PC-9 (cell line): ENCODE results near the gene ZACN. TPM values are rescaled to one million over a fixed set of nuclear protein-coding genes. Genes with fewer than 3 reads are reported as not detected.

ENCODE experiments used
- BruUV-seq: library from RNA; stranded (reverse); fragments of 400-500 nt; replicated peaks from 2 replicates; lab custom pipeline; 2021; lab: Mats Ljungman, UMichigan
- CTCF ChIA-PET: fragments of 300-600 bp; sonication (Branson Sonifier 250); formaldehyde crosslinking; loops from one replicate; lab custom pipeline; 2022; ENCODE audit warnings: antibody characterized with exemption; lab: Charles Lee
- POLR2A ChIA-PET: fragments of 300-600 bp; sonication (Branson Sonifier 250); formaldehyde crosslinking; loops from one replicate; lab custom pipeline; 2022; ENCODE audit warnings: antibody characterized with exemption; ENCODE audit not compliant: unreplicated experiment; lab: Charles Lee
- DNase-seq, 2 experiments: peaks; one replicate each; pipeline versions ENCODE4 v3.0.0 to v3.0.0-alpha.2; 2015 to 2022; ENCODE audit warnings: mixed read lengths in 1 of 2
- H2AFZ ChIP-seq: fragments of 200-600 bp; sonication (generic); 2 replicates; pipeline ENCODE4 v1.8.1; 2017; ENCODE audit warnings: antibody characterized with exemption
- H3F3A ChIP-seq: fragments of 200-600 bp; sonication (generic); 2 replicates; pipeline ENCODE4 v1.8.1; 2017; ENCODE audit warnings: antibody characterized with exemption, mild to moderate bottlenecking, low read depth; ENCODE audit not compliant: insufficient read depth
- H3K27ac ChIP-seq: fragments of 200-600 bp; sonication (generic); 2 replicates; pipeline ENCODE4 v1.6.1; 2016; ENCODE audit warnings: mixed run types
- H3K27me3 ChIP-seq: fragments of 200-600 bp; sonication (generic); 2 replicates; pipeline ENCODE4 v1.6.1; 2016; ENCODE audit warnings: low read depth, mixed run types; ENCODE audit not compliant: insufficient read depth
- H3K36me3 ChIP-seq: fragments of 200-600 bp; sonication (generic); 2 replicates; pipeline ENCODE4 v1.6.1; 2016; ENCODE audit warnings: low read depth, mixed run types
- H3K4me1 ChIP-seq: fragments of 200-600 bp; sonication (generic); replicated peaks from 2 replicates; pipeline ENCODE4 v1.6.1; 2016; ENCODE audit warnings: mixed run types; ENCODE audit not compliant: insufficient read depth
- H3K4me2 ChIP-seq: fragments of 200-600 bp; sonication (generic); 2 replicates; pipeline ENCODE4 v1.6.1; 2017; ENCODE audit warnings: mixed run types
- H3K4me3 ChIP-seq: fragments of 200-600 bp; sonication (generic); 2 replicates; pipeline ENCODE4 v1.6.1; 2016; ENCODE audit warnings: mixed run types
- H3K79me2 ChIP-seq: fragments of 200-600 bp; sonication (generic); 2 replicates; pipeline ENCODE4 v1.6.1; 2017; ENCODE audit warnings: low read depth, mixed run types
- H3K9me2 ChIP-seq: fragments of 200-600 bp; sonication (generic); 2 replicates; pipeline ENCODE4 v1.8.1; 2017; ENCODE audit warnings: mild to moderate bottlenecking; ENCODE audit not compliant: insufficient read depth
- H3K9me3 ChIP-seq: fragments of 200-600 bp; sonication (generic); 2 replicates; pipeline ENCODE4 v1.8.1; 2016; ENCODE audit warnings: low read depth; ENCODE audit not compliant: insufficient read depth
- H4K20me1 ChIP-seq: fragments of 200-600 bp; sonication (generic); 2 replicates; pipeline ENCODE4 v1.8.1; 2017; ENCODE audit not compliant: insufficient read depth
- EZH2 ChIP-seq: fragments of 200-600 bp; sonication (generic); IDR thresholded peaks from 2 replicates; pipeline ENCODE4 v1.8.0; 2017; ENCODE audit warnings: antibody characterized with exemption, low read depth
- intact Hi-C: fragments of 100-400 bp; cut with micrococcal nuclease; formaldehyde crosslinking; loops from one replicate; pipeline ENCODE4 v1.10.0; 2022; ENCODE audit not compliant: unreplicated experiment
- total RNA-seq: library from RNA; stranded (reverse); gene quantifications from 2 replicates; pipeline ENCODE4 v1.2.3, GENCODE V29; 2021
- TF ChIP-seq, protein P1 (sequence below): fragments of 200-600 bp; sonication (generic); conservative IDR thresholded peaks from 2 replicates; pipeline ENCODE4 v1.6.1; 2017; ENCODE audit warnings: mixed run types, antibody characterized with exemption, mild to moderate bottlenecking, moderate library complexity

The ZACN gene
- total RNA-seq, 1 experiment from 2014 or later: not detected

DNA sequence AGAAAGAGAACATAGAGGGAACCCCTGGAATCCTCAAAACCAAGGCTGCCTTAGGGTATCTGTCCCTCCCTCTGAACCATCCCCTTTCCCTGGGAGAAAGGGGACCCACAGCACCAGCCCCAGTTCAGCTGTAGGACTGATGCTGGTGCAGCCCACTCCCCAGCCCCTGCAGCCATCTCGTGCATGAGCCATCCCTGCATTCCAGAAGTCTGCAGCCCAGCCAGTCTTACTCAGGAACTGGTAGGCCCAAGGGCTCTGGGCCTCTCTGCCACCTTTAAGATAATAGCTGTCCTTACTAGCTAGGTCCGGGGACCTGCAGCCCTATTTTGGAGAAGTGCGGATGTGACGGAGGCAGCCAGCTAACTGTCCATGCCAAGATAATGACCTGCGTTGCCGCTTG, 45.8 kb upstream of the ZACN start:
- POLR2A ChIA-PET: no interaction called here

DNA sequence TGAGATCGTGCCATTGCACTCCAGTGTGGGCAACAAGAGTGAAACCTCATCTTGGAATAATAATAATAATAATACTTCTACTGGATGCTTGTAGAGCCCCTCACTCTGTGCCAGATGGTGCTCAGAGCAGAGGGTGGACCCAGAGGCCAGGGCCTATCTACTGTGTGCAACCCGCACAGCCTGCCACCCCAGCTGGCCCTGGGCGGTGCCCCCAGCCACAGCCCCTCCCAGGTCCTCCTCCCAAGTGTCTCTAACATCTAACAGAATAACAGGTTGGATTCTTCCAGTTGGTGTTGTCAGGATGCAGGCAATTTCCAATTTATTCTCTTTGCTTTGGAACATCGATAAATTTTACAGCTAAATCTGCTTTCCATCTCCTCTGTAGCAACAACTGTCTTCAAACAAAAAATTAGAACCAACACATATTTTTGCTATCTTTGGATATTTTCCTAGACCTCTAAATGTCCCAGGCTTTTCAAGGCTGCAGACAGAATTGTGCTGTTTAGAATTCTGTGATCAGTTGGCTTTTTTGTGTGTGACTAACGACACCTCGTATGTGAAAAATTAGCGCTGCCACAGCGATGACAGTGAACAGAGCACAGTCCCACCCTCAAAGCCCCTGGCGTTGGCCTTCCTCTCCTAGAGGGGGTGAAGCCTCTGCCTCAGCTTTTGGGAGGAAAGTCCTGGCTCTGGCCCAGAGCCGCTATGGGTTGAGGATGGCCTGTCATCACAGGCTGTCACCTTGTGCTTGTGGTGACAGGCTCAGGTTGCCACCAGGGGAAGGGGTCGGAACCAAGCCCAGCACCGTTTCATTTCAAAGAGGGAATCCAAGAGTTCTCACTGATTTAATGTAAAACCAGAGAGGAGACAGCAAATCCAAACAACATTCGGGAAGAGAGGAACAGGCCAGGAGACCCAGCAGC, 44.3 kb upstream of the ZACN start:
- H3K9me2 ChIP-seq: no peaks in the 10 kb centered on the region
- CTCF ChIA-PET: no interaction called here
- H3K36me3 ChIP-seq: peaks cover 7% of the 10 kb centered on the region; the same call in 1 of the 2 replicates
- no peak overlapping the region for H3K4me3 ChIP-seq
- POLR2A ChIA-PET: no interaction called here
- TF ChIP-seq EZH2: no peak
- TF ChIP-seq, protein P1, sequence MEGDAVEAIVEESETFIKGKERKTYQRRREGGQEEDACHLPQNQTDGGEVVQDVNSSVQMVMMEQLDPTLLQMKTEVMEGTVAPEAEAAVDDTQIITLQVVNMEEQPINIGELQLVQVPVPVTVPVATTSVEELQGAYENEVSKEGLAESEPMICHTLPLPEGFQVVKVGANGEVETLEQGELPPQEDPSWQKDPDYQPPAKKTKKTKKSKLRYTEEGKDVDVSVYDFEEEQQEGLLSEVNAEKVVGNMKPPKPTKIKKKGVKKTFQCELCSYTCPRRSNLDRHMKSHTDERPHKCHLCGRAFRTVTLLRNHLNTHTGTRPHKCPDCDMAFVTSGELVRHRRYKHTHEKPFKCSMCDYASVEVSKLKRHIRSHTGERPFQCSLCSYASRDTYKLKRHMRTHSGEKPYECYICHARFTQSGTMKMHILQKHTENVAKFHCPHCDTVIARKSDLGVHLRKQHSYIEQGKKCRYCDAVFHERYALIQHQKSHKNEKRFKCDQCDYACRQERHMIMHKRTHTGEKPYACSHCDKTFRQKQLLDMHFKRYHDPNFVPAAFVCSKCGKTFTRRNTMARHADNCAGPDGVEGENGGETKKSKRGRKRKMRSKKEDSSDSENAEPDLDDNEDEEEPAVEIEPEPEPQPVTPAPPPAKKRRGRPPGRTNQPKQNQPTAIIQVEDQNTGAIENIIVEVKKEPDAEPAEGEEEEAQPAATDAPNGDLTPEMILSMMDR: no peak
- H3K4me1 ChIP-seq: peaks cover 4% of the 10 kb centered on the region
- no peaks in the 10 kb centered on the region for H3K9me3 ChIP-seq
- no peak for DNase-seq
- H4K20me1 ChIP-seq: no peaks in the 10 kb centered on the region
- intact Hi-C loops: no loop called here
- no peaks in the 10 kb centered on the region for H3K79me2 ChIP-seq
- no peak overlapping the region for H3K27ac ChIP-seq
- no peak overlapping the region for H2AFZ ChIP-seq
- H3K4me2 ChIP-seq: no peak overlapping the region
- no peaks in the 10 kb centered on the region for H3K27me3 ChIP-seq
- no TSS peak for BruUV-seq
- H3F3A ChIP-seq: peaks cover 10% of the 10 kb centered on the region; the same call in 1 of the 2 replicates

More for the DNA sequence above, 45.8 kb upstream of the ZACN start:
- TF ChIP-seq, protein P1: no peak
- TF ChIP-seq EZH2: no peak
- BruUV-seq: no TSS peak
- CTCF ChIA-PET: no interaction called here
- peaks cover 10% of the 10 kb centered on the region; the same call in 1 of the 2 replicates for H3F3A ChIP-seq
- no peaks in the 10 kb centered on the region for H4K20me1 ChIP-seq
- no peaks in the 10 kb centered on the region for H3K27me3 ChIP-seq
- no peaks in the 10 kb centered on the region for H3K36me3 ChIP-seq
- no peak overlapping the region for H3K27ac ChIP-seq
- H3K79me2 ChIP-seq: no peaks in the 10 kb centered on the region
- no peak overlapping the region for H3K4me3 ChIP-seq
- intact Hi-C loops: no loop called here
- DNase-seq: no peak
- H3K4me2 ChIP-seq: no peak overlapping the region
- H2AFZ ChIP-seq: no peak overlapping the region
- H3K4me1 ChIP-seq: peaks cover 13% of the 10 kb centered on the region
- no peaks in the 10 kb centered on the region for H3K9me2 ChIP-seq
- no peaks in the 10 kb centered on the region for H3K9me3 ChIP-seq

DNA sequence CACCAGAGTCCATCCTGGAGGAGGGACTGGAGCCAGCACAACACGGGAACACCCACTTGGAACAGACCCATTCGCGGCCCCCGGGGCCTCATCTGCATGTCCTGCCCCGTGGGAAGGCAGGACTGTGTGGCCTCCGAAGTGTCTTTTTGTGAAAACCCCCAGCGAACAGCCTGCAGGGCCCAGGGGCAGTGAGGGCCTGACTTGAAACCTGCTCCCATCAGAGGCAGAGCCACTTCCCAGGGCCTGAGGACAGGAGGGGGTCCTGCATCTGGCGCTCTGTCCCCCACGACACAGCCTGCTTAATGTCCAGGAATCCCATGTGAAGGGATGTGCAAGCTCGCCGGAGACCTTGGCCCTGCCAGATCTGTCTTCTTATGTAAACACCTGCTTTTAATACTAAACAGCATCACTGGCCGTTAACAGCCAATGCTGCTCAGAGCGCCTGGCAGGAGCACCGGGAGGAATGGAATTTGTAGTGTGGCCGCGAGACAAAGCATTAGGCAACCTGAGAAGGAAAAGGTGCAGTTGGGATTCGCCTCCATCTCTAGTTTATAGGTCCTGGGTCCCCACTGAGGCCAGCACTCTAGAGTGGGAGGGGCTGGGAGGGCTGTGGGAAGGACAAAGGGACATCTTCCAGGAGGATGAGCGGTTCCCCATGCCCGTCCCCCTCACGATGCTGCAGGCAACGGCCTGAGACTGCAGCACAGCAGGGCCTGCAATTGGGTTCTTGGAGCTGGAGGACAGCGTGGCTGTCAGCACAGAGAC, 42.3 kb upstream of the ZACN start:
- intact Hi-C loops: no loop called here
- no peaks in the 10 kb centered on the region for H3K27me3 ChIP-seq
- peaks cover 7% of the 10 kb centered on the region; the same call in 1 of the 2 replicates for H3K36me3 ChIP-seq
- no peak overlapping the region for H3K4me2 ChIP-seq
- H4K20me1 ChIP-seq: no peaks in the 10 kb centered on the region
- TF ChIP-seq EZH2: no peak
- TF ChIP-seq, protein P1: no peak
- no peak overlapping the region for H3K27ac ChIP-seq
- no TSS peak for BruUV-seq
- no peaks in the 10 kb centered on the region for H3K4me1 ChIP-seq
- H3K4me3 ChIP-seq: no peak overlapping the region
- DNase-seq: no peak
- no peak overlapping the region for H2AFZ ChIP-seq
- ChIA-PET CTCF (no interaction called here), POLR2A (no interaction called here)
- H3K9me2 ChIP-seq: no peaks in the 10 kb centered on the region
- H3K79me2 ChIP-seq: no peaks in the 10 kb centered on the region
- no peaks in the 10 kb centered on the region for H3K9me3 ChIP-seq
- peaks cover 7% of the 10 kb centered on the region; the same call in 1 of the 2 replicates for H3F3A ChIP-seq
